Mesenchymal stem cell (in vitro differentiated cells and primary cell): ENCODE data around the gene DNAH7.

ENCODE experiments used
- DNase-seq: peaks from one replicate; pipeline ENCODE4 v3.0.0-alpha.2; 2013
- H2AFZ ChIP-seq: one replicate; pipeline ENCODE4 v1.6.1; 2013; ENCODE audit warnings: low read depth, mild to moderate bottlenecking, control low read depth, inconsistent platforms, low read length, moderate library complexity
- H2AK5ac ChIP-seq: 2 replicates; pipeline ENCODE4 v1.6.1; 2013; ENCODE audit warnings: low read length, moderate library complexity, mild to moderate bottlenecking, inconsistent platforms; ENCODE audit not compliant: severe bottlenecking
- H2BK120ac ChIP-seq: one replicate; pipeline ENCODE4 v1.6.1; 2013; ENCODE audit warnings: low read depth, mild to moderate bottlenecking, inconsistent platforms, low read length, moderate library complexity
- H2BK12ac ChIP-seq, 2 experiments: one replicate each; pipeline ENCODE4 v1.6.1; 2013; ENCODE audit warnings: inconsistent platforms in 2 of 2, low read length in 2 of 2, mild to moderate bottlenecking in 2 of 2, moderate library complexity in 2 of 2, control low read depth in 1 of 2
- H2BK15ac ChIP-seq: one replicate; pipeline ENCODE4 v1.6.1; 2013; ENCODE audit warnings: mild to moderate bottlenecking, low read depth, inconsistent platforms; ENCODE audit not compliant: poor library complexity, severe bottlenecking
- H2BK5ac ChIP-seq: 2 replicates; pipeline ENCODE4 v1.6.1; 2013; ENCODE audit warnings: low read depth, mild to moderate bottlenecking, low read length, control low read depth, inconsistent platforms; ENCODE audit not compliant: poor library complexity, severe bottlenecking
- H3K14ac ChIP-seq, 2 experiments: one replicate each; pipeline ENCODE4 v1.6.1; 2013; ENCODE audit warnings: inconsistent platforms in 2 of 2, low read length in 2 of 2, control low read depth in 1 of 2, mild to moderate bottlenecking in 1 of 2, moderate library complexity in 1 of 2
- H3K18ac ChIP-seq, 2 experiments: one replicate each; pipeline ENCODE4 v1.6.1; 2013; ENCODE audit warnings: inconsistent platforms in 2 of 2, low read length in 2 of 2, control low read depth in 1 of 2, low read depth in 1 of 2, mild to moderate bottlenecking in 1 of 2
- H3K23ac ChIP-seq, 2 experiments: one replicate each; pipeline ENCODE4 v1.6.1; 2013; ENCODE audit warnings: inconsistent platforms in 2 of 2, low read length in 2 of 2, mild to moderate bottlenecking in 2 of 2, moderate library complexity in 2 of 2, control low read depth in 1 of 2
- H3K27ac ChIP-seq: 2 replicates; pipeline ENCODE4 v1.5.1; 2013; ENCODE audit warnings: mild to moderate bottlenecking, moderate library complexity, low read length, control low read depth, inconsistent platforms; ENCODE audit not compliant: poor library complexity, severe bottlenecking
- H3K27me3 ChIP-seq, 2 experiments: 2 replicates each; pipeline versions ENCODE4 v1.6.1 to v1.7.0; 2013; ENCODE audit warnings: low read length in 2 of 2, mild to moderate bottlenecking in 2 of 2, moderate library complexity in 2 of 2, control low read depth in 1 of 2, inconsistent platforms in 1 of 2; ENCODE audit not compliant: control insufficient read depth in 1 of 2, insufficient read depth in 1 of 2
- H3K36me3 ChIP-seq, 2 experiments: 2 replicates each; pipeline versions ENCODE4 v1.6.1 to v1.7.0; 2013; ENCODE audit warnings: low read length in 2 of 2, control low read depth in 1 of 2, inconsistent platforms in 1 of 2, low read depth in 1 of 2, mild to moderate bottlenecking in 1 of 2; ENCODE audit not compliant: insufficient read depth in 2 of 2, control insufficient read depth in 1 of 2
- H3K4ac ChIP-seq, 2 experiments: one replicate each; pipeline ENCODE4 v1.6.1; 2013; ENCODE audit warnings: inconsistent platforms in 2 of 2, low read length in 2 of 2, mild to moderate bottlenecking in 2 of 2, moderate library complexity in 2 of 2, control low read depth in 1 of 2, low read depth in 1 of 2
- H3K4me1 ChIP-seq: 2 replicates; pipeline ENCODE4 v1.6.1; 2013; ENCODE audit warnings: low read depth, low read length, control low read depth; ENCODE audit not compliant: control insufficient read depth, insufficient read depth
- H3K4me2 ChIP-seq: 2 replicates; pipeline ENCODE4 v1.6.1; 2013; ENCODE audit warnings: low read length, mild to moderate bottlenecking, inconsistent platforms; ENCODE audit not compliant: poor library complexity, severe bottlenecking
- H3K4me3 ChIP-seq, 2 experiments: 2 replicates each; pipeline versions ENCODE4 v1.5.1 to v1.7.0; 2013; ENCODE audit warnings: low read length in 2 of 2, mild to moderate bottlenecking in 2 of 2, control low read depth in 1 of 2, low read depth in 1 of 2; ENCODE audit not compliant: insufficient read depth in 1 of 2
- H3K79me1 ChIP-seq: replicated peaks from 2 replicates; pipeline ENCODE4 v1.6.1; 2013; ENCODE audit warnings: mild to moderate bottlenecking, control low read depth, low read length, inconsistent platforms; ENCODE audit not compliant: poor library complexity, severe bottlenecking
- H3K9ac ChIP-seq: 2 replicates; pipeline ENCODE4 v1.7.0; 2013; ENCODE audit warnings: mild to moderate bottlenecking, low read length, moderate library complexity
- H3K9me3 ChIP-seq: 2 replicates; pipeline ENCODE4 v1.7.0; 2013; ENCODE audit warnings: mild to moderate bottlenecking, low read length; ENCODE audit not compliant: control insufficient read depth
- H4K8ac ChIP-seq: one replicate; pipeline ENCODE4 v1.6.1; 2013; ENCODE audit warnings: inconsistent platforms, mild to moderate bottlenecking, low read length, moderate library complexity
- H4K91ac ChIP-seq: one replicate; pipeline ENCODE4 v1.6.1; 2013; ENCODE audit warnings: mild to moderate bottlenecking, low read length, inconsistent platforms
- WGBS: methylation state at CpG from one replicate; pipeline ENCODE4 v1.1.7; 2013; ENCODE audit warnings: mixed read lengths; 5-methylcytosine and 5-hydroxymethylcytosine counted together

The DNAH7 gene

DNA sequence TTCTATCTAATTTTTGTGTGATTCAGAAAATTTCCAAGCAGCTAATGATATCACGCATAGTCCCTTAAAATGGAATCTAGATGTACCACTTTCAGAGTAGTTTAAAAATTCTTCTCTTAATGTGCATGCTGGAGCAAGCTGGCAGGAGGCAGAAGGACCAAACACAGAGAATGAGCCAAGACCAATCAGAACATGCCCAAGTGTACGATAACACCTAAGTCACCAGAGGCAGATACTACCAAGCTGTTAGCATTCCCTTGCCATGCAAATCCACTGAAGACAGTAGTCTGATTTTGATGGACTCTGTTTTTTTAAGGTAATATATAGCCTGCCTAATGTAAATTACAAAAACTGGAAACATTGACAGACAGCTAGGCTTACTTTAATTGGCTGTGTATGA, 109.3 kb downstream of the DNAH7 start:
- no peak overlapping the region for H4K91ac ChIP-seq
- H3K4me1 ChIP-seq, result no peaks in the 10 kb centered on the region
- H3K9ac ChIP-seq, result no peak overlapping the region
- no peak overlapping the region for H3K27ac ChIP-seq
- WGBS, result 100% methylated on average over 2 of the region's 2 CpGs
- no peak overlapping the region for H2BK5ac ChIP-seq
- no peak overlapping the region for H2AK5ac ChIP-seq
- H3K36me3 ChIP-seq, result no peaks in the 10 kb centered on the region
- H2BK12ac ChIP-seq, result no peak overlapping the region
- no peak overlapping the region for H3K23ac ChIP-seq
- H3K79me1 ChIP-seq, result no peaks in the 10 kb centered on the region
- no peak overlapping the region for H3K4ac ChIP-seq
- no peak overlapping the region for H3K4me3 ChIP-seq
- no peak overlapping the region for H3K18ac ChIP-seq
- H2BK15ac ChIP-seq, result no peak overlapping the region
- no peak overlapping the region for H4K8ac ChIP-seq
- H3K14ac ChIP-seq, result no peak overlapping the region
- no peak overlapping the region for H3K4me2 ChIP-seq
- no peak overlapping the region for H2AFZ ChIP-seq
- DNase-seq, result no peak
- no peaks in the 10 kb centered on the region for H3K9me3 ChIP-seq
- no peak overlapping the region for H2BK120ac ChIP-seq
- no peaks in the 10 kb centered on the region for H3K27me3 ChIP-seq

DNA sequence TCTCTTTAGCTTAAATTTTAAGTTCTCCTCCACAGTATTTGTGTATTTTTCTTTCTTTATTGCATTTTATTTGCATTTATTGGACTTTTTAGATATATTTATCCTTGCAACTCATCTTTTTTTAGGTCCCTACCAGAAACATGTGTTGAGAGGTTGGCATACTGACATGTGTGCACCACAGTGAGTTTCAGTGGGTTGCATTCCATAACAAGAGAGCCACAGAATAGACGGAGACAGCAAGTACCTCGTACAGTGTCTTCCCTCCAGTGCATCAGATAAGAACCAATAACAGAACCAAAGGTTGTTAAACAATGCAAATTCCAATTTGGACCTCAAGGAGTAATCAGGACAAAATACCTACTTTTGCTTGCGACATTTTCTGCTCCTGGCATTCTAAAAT, 111.9 kb downstream of the DNAH7 start:
- Histone ChIP-seq H3K4me2 (no peak overlapping the region), H3K4me1 (no peaks in the 10 kb centered on the region), H3K79me1 (no peaks in the 10 kb centered on the region), H3K9ac (no peak overlapping the region), H3K14ac (no peak overlapping the region), H3K18ac (no peak overlapping the region), H3K36me3 (no peaks in the 10 kb centered on the region), H3K27me3 (no peaks in the 10 kb centered on the region), H3K4ac (no peak overlapping the region), H4K91ac (no peak overlapping the region), H2AK5ac (no peak overlapping the region), H2AFZ (no peak overlapping the region), H3K9me3 (no peaks in the 10 kb centered on the region), H2BK12ac (no peak overlapping the region), H2BK5ac (no peak overlapping the region), H3K27ac (no peak overlapping the region), H2BK120ac (no peak overlapping the region), H2BK15ac (no peak overlapping the region), H3K4me3 (no peak overlapping the region), H3K23ac (no peak overlapping the region), H4K8ac (no peak overlapping the region)
- WGBS, result 66% methylated on average over 2 of the region's 3 CpGs
- DNase-seq, result no peak

DNA sequence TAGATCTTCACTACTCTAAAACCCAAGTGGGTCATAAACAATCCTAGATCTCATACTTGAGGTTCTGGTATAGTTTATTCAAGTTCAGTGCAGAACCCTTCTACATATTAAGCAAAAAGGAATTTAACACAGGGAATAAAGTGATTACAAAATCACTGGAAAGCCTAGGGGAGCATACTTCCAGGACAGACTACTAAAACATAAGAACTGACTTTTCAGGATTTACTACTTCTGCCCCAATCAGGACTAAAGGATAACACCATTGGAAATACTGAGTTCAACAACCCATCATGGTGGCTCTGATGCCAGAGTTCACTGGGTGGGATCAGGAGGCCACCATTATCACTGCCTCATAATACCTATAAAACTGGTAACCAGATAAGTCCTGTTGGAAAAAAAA, 123.6 kb downstream of the DNAH7 start:
- no peaks in the 10 kb centered on the region for H3K27me3 ChIP-seq
- H2BK15ac ChIP-seq, result no peak overlapping the region
- no peak overlapping the region for H3K4me3 ChIP-seq
- no peaks in the 10 kb centered on the region for H3K9me3 ChIP-seq
- H3K4ac ChIP-seq, result no peak overlapping the region
- no peak overlapping the region for H3K27ac ChIP-seq
- no peak overlapping the region for H3K23ac ChIP-seq
- H3K4me2 ChIP-seq, result no peak overlapping the region
- no peak overlapping the region for H4K8ac ChIP-seq
- H3K79me1 ChIP-seq, result no peaks in the 10 kb centered on the region
- no peak overlapping the region for H3K14ac ChIP-seq
- H3K9ac ChIP-seq, result no peak overlapping the region
- no peak overlapping the region for H2AK5ac ChIP-seq
- no peaks in the 10 kb centered on the region for H3K4me1 ChIP-seq
- no peak overlapping the region for H2BK5ac ChIP-seq
- H3K36me3 ChIP-seq, result no peaks in the 10 kb centered on the region
- no peak overlapping the region for H2BK12ac ChIP-seq
- no peak overlapping the region for H2BK120ac ChIP-seq
- no peak overlapping the region for H3K18ac ChIP-seq
- DNase-seq, result no peak
- H2AFZ ChIP-seq, result no peak overlapping the region
- no peak overlapping the region for H4K91ac ChIP-seq

DNA sequence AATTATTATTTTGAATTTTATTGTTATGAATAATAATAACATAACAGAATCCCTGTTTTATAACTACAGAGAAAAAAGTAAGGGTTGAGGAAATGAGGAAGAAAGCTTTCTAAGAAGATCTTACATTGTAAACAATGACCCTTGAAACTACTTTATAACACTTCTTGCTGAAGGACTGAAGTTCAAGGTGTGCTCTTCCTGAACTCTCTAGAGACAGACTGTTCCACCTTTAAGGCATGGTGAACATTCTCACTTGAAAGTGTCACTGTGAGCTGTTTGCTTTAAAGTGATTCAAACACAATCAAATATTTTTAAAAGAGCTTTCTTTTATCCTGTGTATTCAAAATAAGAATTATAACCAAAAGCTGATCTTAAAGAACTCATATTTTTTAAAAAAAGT, 131.5 kb downstream of the DNAH7 start:
- Histone ChIP-seq H3K9me3 (no peaks in the 10 kb centered on the region), H3K36me3 (no peaks in the 10 kb centered on the region), H3K4ac (no peak overlapping the region), H3K18ac (no peak overlapping the region), H2AK5ac (no peak overlapping the region), H3K27ac (no peak overlapping the region), H3K14ac (no peak overlapping the region), H3K4me2 (no peak overlapping the region), H2BK120ac (no peak overlapping the region), H3K79me1 (no peaks in the 10 kb centered on the region), H3K4me3 (no peak overlapping the region), H4K91ac (no peak overlapping the region), H2AFZ (no peak overlapping the region), H2BK12ac (no peak overlapping the region), H2BK15ac (no peak overlapping the region), H3K27me3 (no peaks in the 10 kb centered on the region), H2BK5ac (no peak overlapping the region), H3K9ac (no peak overlapping the region), H4K8ac (no peak overlapping the region), H3K4me1 (no peaks in the 10 kb centered on the region), H3K23ac (no peak overlapping the region)
- DNase-seq, result no peak
